ENCODE measurements around the gene BATF2. TPM values are rescaled to one million over a fixed set of nuclear protein-coding genes. Genes with fewer than 3 reads are reported as not detected.

Gene BATF2
- total RNA-seq, 1 experiment from 2014 or later: 0.46 TPM

- TF ChIP-seq CTCF (conservative IDR thresholded peaks at IDR 0.05): no peak
- no peak for TF ChIP-seq EZH2 (IDR thresholded peaks at IDR 0.05; ENCODE audit: low read depth)
- H3K4me2 ChIP-seq: no peak overlapping the region
- H3K27me3 ChIP-seq (ENCODE audit: insufficient read depth, low read depth): no peaks in the 10 kb centered on the region
- no peak for DNase-seq
- no peak overlapping the region for H3K27ac ChIP-seq
- ChIA-PET POLR2A (ENCODE audit: unreplicated experiment) (no interaction called here), CTCF (interaction anchor here (0.9 kb wide), 1 partner anchor 18 kb away, joined by 4 read pairs; no protein-coding TSS in a partner anchor)
- no peak overlapping the region for H3K4me3 ChIP-seq
- no peak overlapping the region for H2AFZ ChIP-seq
- no peaks in the 10 kb centered on the region for H3K79me2 ChIP-seq (ENCODE audit: low read depth)
- peaks cover 4% of the 10 kb centered on the region; the same call in 1 of the 2 replicates for H3F3A ChIP-seq (ENCODE audit: insufficient read depth, low read depth)
- no peaks in the 10 kb centered on the region for H3K9me2 ChIP-seq (ENCODE audit: insufficient read depth)
- BruUV-seq (replicated peaks): no TSS peak
- no peaks in the 10 kb centered on the region for H3K36me3 ChIP-seq (ENCODE audit: low read depth)
- no peaks in the 10 kb centered on the region for H3K4me1 ChIP-seq (replicated peaks; ENCODE audit: insufficient read depth)
- no peaks in the 10 kb centered on the region for H4K20me1 ChIP-seq (ENCODE audit: insufficient read depth)
- intact Hi-C loops (cut with micrococcal nuclease; ENCODE audit: unreplicated experiment): no loop called here
- no peaks in the 10 kb centered on the region for H3K9me3 ChIP-seq (ENCODE audit: insufficient read depth, low read depth)
Measured at GRCh38 chr11:64951529-64951928, 45.2 kb downstream of the BATF2 start.

GRCh38 chr11:64947208-64947814 is 49.5 kb downstream of the BATF2 start:
- H3F3A ChIP-seq (ENCODE audit: insufficient read depth, low read depth): peaks cover 4% of the 10 kb centered on the region; the same call in 1 of the 2 replicates
- CTCF ChIA-PET: no interaction called here
- no peaks in the 10 kb centered on the region for H3K79me2 ChIP-seq (ENCODE audit: low read depth)
- no peaks in the 10 kb centered on the region for H3K9me2 ChIP-seq (ENCODE audit: insufficient read depth)
- H3K9me3 ChIP-seq (ENCODE audit: insufficient read depth, low read depth): no peaks in the 10 kb centered on the region
- BruUV-seq (replicated peaks): no TSS peak
- H3K27ac ChIP-seq: no peak overlapping the region
- H3K4me3 ChIP-seq: no peak overlapping the region
- POLR2A ChIA-PET (ENCODE audit: unreplicated experiment): no interaction called here
- intact Hi-C loops (cut with micrococcal nuclease; ENCODE audit: unreplicated experiment): no loop called here
- no peaks in the 10 kb centered on the region for H3K27me3 ChIP-seq (ENCODE audit: insufficient read depth, low read depth)
- DNase-seq: no peak
- no peaks in the 10 kb centered on the region for H4K20me1 ChIP-seq (ENCODE audit: insufficient read depth)
- no peaks in the 10 kb centered on the region for H3K36me3 ChIP-seq (ENCODE audit: low read depth)
- H2AFZ ChIP-seq: no peak overlapping the region
- no peak overlapping the region for H3K4me2 ChIP-seq
- H3K4me1 ChIP-seq (replicated peaks; ENCODE audit: insufficient read depth): no peaks in the 10 kb centered on the region
- no peak for TF ChIP-seq CTCF (conservative IDR thresholded peaks at IDR 0.05)
- TF ChIP-seq EZH2 (IDR thresholded peaks at IDR 0.05; ENCODE audit: low read depth): no peak

Small RNA genes lying within 50 kb of the gene (microRNA-seq; reads per million reads assigned to microRNA genes)
- not detected for gene MIR6879 (ENCODE audit: borderline number of aligned reads, borderline replicate concordance)

Other genes starting within 250 kb of the BATF2 start
- gene PYGM, start 237.0 kb downstream of the BATF2 start, total RNA-seq (2021): 1.3 and 1.6 TPM in 2 replicates
- gene SF1, start 218.4 kb downstream of the BATF2 start, total RNA-seq (2021): 253 and 336 TPM in 2 replicates
- gene MAP4K2, start 193.8 kb downstream of the BATF2 start, total RNA-seq (2021): 32.6 and 34.3 TPM in 2 replicates
- 48.7 and 61.6 TPM in 2 replicates for gene MEN1, start 186.4 kb downstream of the BATF2 start, total RNA-seq (2021)
- gene CDC42BPG, start 152.3 kb downstream of the BATF2 start, total RNA-seq (2021): 31.3 and 33.8 TPM in 2 replicates
- gene EHD1, start 118.3 kb downstream of the BATF2 start, total RNA-seq (2021): 110 and 134 TPM in 2 replicates
- gene ATG2A, start 79.8 kb downstream of the BATF2 start, total RNA-seq (2021): 48.2 and 53.2 TPM in 2 replicates
- gene PPP2R5B, start 72.3 kb downstream of the BATF2 start, total RNA-seq (2021): 13.7 and 13.9 TPM in 2 replicates
- gene GPHA2, start 61.1 kb downstream of the BATF2 start, total RNA-seq (2021): 1.0 and 2.1 TPM in 2 replicates
- gene MAJIN, start 24.9 kb downstream of the BATF2 start, total RNA-seq (2021): 4.5 and 7.1 TPM in 2 replicates
- 97.5 and 106 TPM in 2 replicates for gene ARL2, start 17.2 kb upstream of the BATF2 start, total RNA-seq (2021)
- gene SNX15, start 30.5 kb upstream of the BATF2 start, total RNA-seq (2021): 38.2 and 40.6 TPM in 2 replicates
- 33.9 and 48.0 TPM in 2 replicates for gene SAC3D1, start 44.2 kb upstream of the BATF2 start, total RNA-seq (2021)
- not detected in 2 replicates for gene NAALADL1, start 61.6 kb upstream of the BATF2 start, total RNA-seq (2021)
- 86.4 and 97.8 TPM in 2 replicates for gene CDCA5, start 87.1 kb upstream of the BATF2 start, total RNA-seq (2021)
- 63.6 and 68.2 TPM in 2 replicates for gene ZFPL1, start 87.3 kb upstream of the BATF2 start, total RNA-seq (2021)
- gene VPS51, start 99.2 kb upstream of the BATF2 start, total RNA-seq (2021): 113 and 279 TPM in 2 replicates
- gene TM7SF2, start 114.9 kb upstream of the BATF2 start, total RNA-seq (2021): 49.5 and 72.3 TPM in 2 replicates
- 13.7 and 22.3 TPM in 2 replicates for gene ZNHIT2, start 120.7 kb upstream of the BATF2 start, total RNA-seq (2021)
- 973 and 1,165 TPM in 2 replicates for gene FAU, start 125.2 kb upstream of the BATF2 start, total RNA-seq (2021)
- gene MRPL49, start 125.3 kb upstream of the BATF2 start, total RNA-seq (2021): 84.5 and 95.0 TPM in 2 replicates
- gene SYVN1, start 137.5 kb upstream of the BATF2 start, total RNA-seq (2021): 40.9 and 51.5 TPM in 2 replicates
- not detected in 2 replicates for gene SPDYC, start 173.3 kb upstream of the BATF2 start, total RNA-seq (2021)
- gene CAPN1, start 185.0 kb upstream of the BATF2 start, total RNA-seq (2021): 502 and 559 TPM in 2 replicates

Measured in PC-9 (cell line).